Activated T-helper 9 cell treated with anti-CD3 and anti-CD28 coated beads, Interleukin-2, amount 50 U/mL, for 16 hours (primary cell): ENCODE data around the gene OSR1.
"Not testable (repeated sequence)": the region's sequence is repeated elsewhere in the genome, so short reads cannot be mapped to it uniquely, and the experiment has no call there.

Source experiments
- DNase-seq: peaks from one replicate; pipeline ENCODE4 v3.0.0-alpha.2; 2020; ENCODE audit warnings: low read depth

The OSR1 gene

GRCh38 chr2:19358242-19359020 lies at the start of gene OSR1:
TSS of gene OSR1 (minus strand) at chr2:19358623. CDS start at chr2:19353805, 4,818 bp downstream.
- no peak for DNase-seq

- no peak for DNase-seq
Observed at GRCh38 chr2:19403785-19404184, 45.4 kb upstream of the OSR1 start.

- no peak for DNase-seq
Observed at GRCh38 chr2:19392191-19392590, 33.8 kb upstream of the OSR1 start.

GRCh38 chr2:19389469-19389868 lies 31.0 kb upstream of the OSR1 start:
- not testable (repeated sequence) for DNase-seq

- DNase-seq = no peak
Observed at GRCh38 chr2:19380532-19380931, 22.1 kb upstream of the OSR1 start.

- DNase-seq = no peak
Observed at GRCh38 chr2:19378939-19379338, 20.5 kb upstream of the OSR1 start.

- no peak for DNase-seq
Observed at GRCh38 chr2:19377717-19378116, 19.3 kb upstream of the OSR1 start.

GRCh38 chr2:19373352-19373751 lies 14.9 kb upstream of the OSR1 start:
- DNase-seq = no peak

- DNase-seq = no peak
Observed at GRCh38 chr2:19371996-19372582, 13.7 kb upstream of the OSR1 start.

GRCh38 chr2:19369341-19369955 lies 11.0 kb upstream of the OSR1 start:
- no peak for DNase-seq

- DNase-seq = no peak
Observed at GRCh38 chr2:19368760-19369159, 10.3 kb upstream of the OSR1 start.

- DNase-seq = no peak
Observed at GRCh38 chr2:19367326-19367725, 8.9 kb upstream of the OSR1 start.

GRCh38 chr2:19365126-19365525 lies 6.7 kb upstream of the OSR1 start:
- no peak for DNase-seq

GRCh38 chr2:19364014-19364413 lies 5.6 kb upstream of the OSR1 start:
- no peak for DNase-seq

- no peak for DNase-seq
Observed at GRCh38 chr2:19363474-19363778, 5.0 kb upstream of the OSR1 start.

- no peak for DNase-seq
Observed at GRCh38 chr2:19362755-19363473, 4.5 kb upstream of the OSR1 start.

- DNase-seq = no peak
Observed at GRCh38 chr2:19362094-19362754, 3.8 kb upstream of the OSR1 start.

GRCh38 chr2:19361325-19361990 lies 3.0 kb upstream of the OSR1 start:
- DNase-seq = no peak

- no peak for DNase-seq
Observed at GRCh38 chr2:19360966-19361321, 2.5 kb upstream of the OSR1 start.

GRCh38 chr2:19360266-19360965 lies 2.0 kb upstream of the OSR1 start:
- no peak for DNase-seq

- no peak for DNase-seq
Observed at GRCh38 chr2:19359456-19359855, 1.0 kb upstream of the OSR1 start.
